Measurements from ENCODE around the gene MRPL32. TPM values are rescaled to one million over a fixed set of nuclear protein-coding genes. Genes with fewer than 3 reads are reported as not detected.

The MRPL32 gene
- total RNA-seq, 1 experiment from 2014 or later: 61.6 TPM

GRCh38 chr7:42945821-42946626, 13.8 kb downstream of the MRPL32 start:
- Mint-ChIP-seq H3K9me3 (ENCODE audit: unreplicated experiment) (no peaks in the 10 kb centered on the region), H3K4me1 (ENCODE audit: low read depth, unreplicated experiment) (no peaks in the 10 kb centered on the region), H3K4me3 (ENCODE audit: unreplicated experiment) (no peak overlapping the region), H3K27ac (ENCODE audit: unreplicated experiment) (no peak overlapping the region), H3K27me3 (ENCODE audit: insufficient read depth, unreplicated experiment) (no peaks in the 10 kb centered on the region), H3K36me3 (ENCODE audit: insufficient read depth, unreplicated experiment) (no peaks in the 10 kb centered on the region)
- ChIA-PET CTCF (no interaction called here), POLR2A (no interaction called here)
- BruUV-seq (replicated peaks): no TSS peak
- intact Hi-C loops (cut with micrococcal nuclease; ENCODE audit: unreplicated experiment): no loop called here
- no peaks in the 10 kb centered on the region for H3K36me3 ChIP-seq (ENCODE audit: control insufficient read depth, insufficient read depth, low read length)
- no peak for DNase-seq
- no peaks in the 10 kb centered on the region for H3K9me3 ChIP-seq
- TF ChIP-seq CTCF (IDR thresholded peaks at IDR 0.05; ENCODE audit: insufficient read depth in 1 of 2, low read depth in 1 of 2, low read length in 1 of 2, severe bottlenecking in 1 of 2, unreplicated experiment in 1 of 2): no peak
- no peaks in the 10 kb centered on the region for H3K27me3 ChIP-seq (replicated peaks; ENCODE audit: control insufficient read depth, insufficient read depth, low read length)
- no peaks in the 10 kb centered on the region for H3K4me1 ChIP-seq
- H3K4me3 ChIP-seq (ENCODE audit: low read depth, low read length): no peak overlapping the region

- Histone ChIP-seq H3K27me3 (replicated peaks; ENCODE audit: control insufficient read depth, insufficient read depth, low read length) (no peaks in the 10 kb centered on the region), H3K4me1 (no peaks in the 10 kb centered on the region), H3K36me3 (ENCODE audit: control insufficient read depth, insufficient read depth, low read length) (no peaks in the 10 kb centered on the region), H3K4me3 (ENCODE audit: low read depth, low read length) (no peak overlapping the region), H3K9me3 (no peaks in the 10 kb centered on the region)
- CTCF ChIA-PET: no interaction called here
- Mint-ChIP-seq H3K9me3 (ENCODE audit: unreplicated experiment) (no peaks in the 10 kb centered on the region), H3K36me3 (ENCODE audit: insufficient read depth, unreplicated experiment) (no peaks in the 10 kb centered on the region), H3K4me3 (ENCODE audit: unreplicated experiment) (no peak overlapping the region), H3K27me3 (ENCODE audit: insufficient read depth, unreplicated experiment) (no peaks in the 10 kb centered on the region), H3K4me1 (ENCODE audit: low read depth, unreplicated experiment) (no peaks in the 10 kb centered on the region), H3K27ac (ENCODE audit: unreplicated experiment) (no peak overlapping the region)
- no peak for TF ChIP-seq CTCF (IDR thresholded peaks at IDR 0.05; ENCODE audit: insufficient read depth in 1 of 2, low read depth in 1 of 2, low read length in 1 of 2, severe bottlenecking in 1 of 2, unreplicated experiment in 1 of 2)
- intact Hi-C loops (cut with micrococcal nuclease; ENCODE audit: unreplicated experiment): no loop called here
- POLR2A ChIA-PET: no interaction called here
- no TSS peak for BruUV-seq (replicated peaks)
- no peak for DNase-seq
These were observed 14.4 kb downstream of the MRPL32 start for GRCh38 chr7:42946627-42946950.

- intact Hi-C loops (cut with micrococcal nuclease; ENCODE audit: unreplicated experiment): no loop called here
- no TSS peak for BruUV-seq (replicated peaks)
- Mint-ChIP-seq H3K27ac (ENCODE audit: unreplicated experiment) (no peak overlapping the region), H3K4me3 (ENCODE audit: unreplicated experiment) (no peak overlapping the region), H3K9me3 (ENCODE audit: unreplicated experiment) (no peaks in the 10 kb centered on the region), H3K4me1 (ENCODE audit: low read depth, unreplicated experiment) (no peaks in the 10 kb centered on the region), H3K36me3 (ENCODE audit: insufficient read depth, unreplicated experiment) (no peaks in the 10 kb centered on the region), H3K27me3 (ENCODE audit: insufficient read depth, unreplicated experiment) (no peaks in the 10 kb centered on the region)
- no peak for TF ChIP-seq CTCF (IDR thresholded peaks at IDR 0.05; ENCODE audit: insufficient read depth in 1 of 2, low read depth in 1 of 2, low read length in 1 of 2, severe bottlenecking in 1 of 2, unreplicated experiment in 1 of 2)
- no peak for DNase-seq
- ChIA-PET CTCF (no interaction called here), POLR2A (no interaction called here)
- Histone ChIP-seq H3K36me3 (ENCODE audit: control insufficient read depth, insufficient read depth, low read length) (no peaks in the 10 kb centered on the region), H3K4me3 (ENCODE audit: low read depth, low read length) (no peak overlapping the region), H3K4me1 (no peaks in the 10 kb centered on the region), H3K9me3 (no peaks in the 10 kb centered on the region), H3K27me3 (replicated peaks; ENCODE audit: control insufficient read depth, insufficient read depth, low read length) (no peaks in the 10 kb centered on the region)
These were observed 15.3 kb downstream of the MRPL32 start for GRCh38 chr7:42947521-42947920.

All from Caco-2 (cell line).